Spleen (tissue), 11 donors: Measurements from ENCODE around the gene PPME1. TPM values are rescaled to one million over a fixed set of nuclear protein-coding genes. Genes with fewer than 3 reads are reported as not detected.

ENCODE experiments used
- DNase-seq: peaks from one replicate; pipeline ENCODE4 v3.0.0-alpha.2; 2020
- H3K27ac ChIP-seq, 8 donors: fragments of 200-600 bp; sonication (generic) in 7 of 8; 1 replicate in 4 of 8; 2 replicates in 4 of 8; pipeline versions ENCODE4 v1.5.0 to v1.8.0; 2016 to 2021; ENCODE audit warnings: inconsistent platforms in 4 of 8, mild to moderate bottlenecking in 4 of 8, moderate library complexity in 1 of 8
- H3K27me3 ChIP-seq, 7 donors: fragments of 200-600 bp; sonication (generic) in 6 of 7; replicated peaks in 1 of 7; 1 replicate in 4 of 7; 2 replicates in 3 of 7; pipeline versions ENCODE4 v1.5.0 to v1.8.0; 2016 to 2021; ENCODE audit warnings: inconsistent platforms in 3 of 7, mild to moderate bottlenecking in 1 of 7
- H3K36me3 ChIP-seq, 6 donors: fragments of 200-600 bp; sonication (generic) in 5 of 6; 1 replicate in 4 of 6; 2 replicates in 2 of 6; pipeline versions ENCODE4 v1.5.0 to v1.8.0; 2016 to 2021; ENCODE audit warnings: inconsistent platforms in 2 of 6
- H3K4me1 ChIP-seq, 6 donors: fragments of 200-600 bp; sonication (generic) in 5 of 6; 1 replicate in 3 of 6; 2 replicates in 3 of 6; pipeline versions ENCODE4 v1.5.0 to v1.8.0; 2016 to 2021; ENCODE audit warnings: inconsistent platforms in 3 of 6
- H3K4me3 ChIP-seq, 8 donors: fragments of 200-600 bp; sonication (generic) in 7 of 8; 1 replicate in 4 of 8; 2 replicates in 4 of 8; pipeline versions ENCODE4 v1.5.0 to v1.8.0; 2016 to 2021; ENCODE audit warnings: inconsistent platforms in 4 of 8, mild to moderate bottlenecking in 4 of 8, moderate library complexity in 2 of 8
- H3K9me3 ChIP-seq, 8 donors: fragments of 200-600 bp; sonication (generic) in 7 of 8; 1 replicate in 4 of 8; 2 replicates in 4 of 8; pipeline versions ENCODE4 v1.5.0 to v1.8.0; 2016 to 2021; ENCODE audit warnings: inconsistent platforms in 4 of 8
- POLR2A ChIP-seq, 3 donors: fragments of 450-650 bp; IDR thresholded peaks; one replicate each; pipeline ENCODE4 v1.5.1; 2017; ENCODE audit warnings: antibody characterized with exemption in 3 of 3, mild to moderate bottlenecking in 1 of 3
- POLR2AphosphoS5 ChIP-seq, 3 donors: sonication (generic); formaldehyde crosslinking; IDR thresholded peaks; one replicate each; pipeline ENCODE4 v1.5.1; 2017; ENCODE audit warnings: antibody characterized with exemption in 3 of 3
- WGBS, 5 donors: extraction: QIAGEN DNeasy Blood & Tissue Kit in 3 of 5; methylation state at CpG; one replicate each; pipeline versions ENCODE4 v1.1.5 to v1.1.7; 2013 to 2018; 5-methylcytosine and 5-hydroxymethylcytosine counted together
- intact Hi-C: fragments of 100-400 bp; cut with DNase I; formaldehyde crosslinking; loops from one replicate; pipeline ENCODE4 v1.15.0; 2023; ENCODE audit warnings: low total_unique reads
- polyA plus RNA-seq, 3 donors: library from polyadenylated mRNA; stranded (reverse); fragments of 200-250 nt; gene quantifications; one replicate each; pipeline ENCODE4 v1.2.1, GENCODE V29; 2013
- total RNA-seq, 7 donors: library from RNA; depleted of rRNA in 3 of 7; stranded (reverse); fragments of >200 nt in 3 of 7; fragmentation: NEBNext Ultra II Directional in 4 of 7; extraction: Animal tissue kit (Norgen Biotek cat#: 25700) in 4 of 7; gene quantifications; one replicate each; pipeline versions ENCODE4 v1.1.0 to v1.2.1, GENCODE V29; 2016 to 2021
- TF ChIP-seq, protein P1 (sequence below), 11 experiments: fragments of 200-600 bp in 7 of 11; fragments of 450-650 bp in 4 of 11; sonication (generic) in 4 of 11; IDR thresholded peaks in 8 of 11; conservative IDR thresholded peaks in 3 of 11; 1 replicate in 7 of 11; 2 replicates in 4 of 11; pipeline versions ENCODE4 v1.4.0 to v1.8.0; 2016 to 2021; ENCODE audit warnings: antibody characterized with exemption in 11 of 11, inconsistent platforms in 4 of 11, mild to moderate bottlenecking in 1 of 11
- donor health status: healthy with polysubstance abuse.
- donor health status: DM: no; HTN: no; CAD: no; lungs with moderate emphysema.
- donor health status: DM: no; HTN: no; CAD: no.
- donor health status: Bipolar disorder and iron deficiency.
- donor health status: healthy.
- donor health status: DM: no; HTN: no; CAD: no.
- donor health status: DM: yes; HTN: yes; CAD: no.

Gene PPME1
- total and polyA plus RNA-seq, 10 donors, result 5.9 to 32.0 (median 18.5) TPM

DNA sequence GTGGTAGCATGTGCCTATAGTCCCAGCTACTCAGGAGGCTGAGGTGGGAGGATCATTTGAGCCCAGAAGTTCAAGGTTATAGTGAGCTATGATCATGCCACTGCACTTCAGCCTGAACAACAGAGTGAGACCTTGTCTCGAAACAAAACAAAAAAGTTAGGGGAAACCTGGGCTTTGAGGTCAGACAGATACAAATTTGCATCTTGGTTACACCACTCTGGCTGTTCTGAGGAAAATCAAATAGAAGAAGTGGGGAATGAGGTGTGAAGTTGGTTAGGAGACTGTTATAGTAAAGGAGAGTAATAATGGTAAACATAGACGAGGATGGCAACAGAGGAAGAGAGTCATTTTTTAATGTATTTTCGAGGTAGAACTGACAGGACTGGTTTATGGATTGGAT lies 62.6 kb downstream of the PPME1 start:
- 84 to 90% (median 86%) methylated on average over 3 of the region's 3 CpGs for WGBS, 5 donors
- Histone ChIP-seq H3K4me1 (peaks cover 0 to 12% (median 0%) of the 10 kb centered on the region in 6 donors), H3K27me3 (no peaks in the 10 kb centered on the region), H3K9me3 (no peaks in the 10 kb centered on the region), H3K27ac (no peak overlapping the region), H3K4me3 (no peak overlapping the region), H3K36me3 (peaks cover 4 to 87% (median 34%) of the 10 kb centered on the region in 6 donors)
- DNase-seq, result no peak
- intact Hi-C loops, result no loop called here
- TF ChIP-seq, protein P1, sequence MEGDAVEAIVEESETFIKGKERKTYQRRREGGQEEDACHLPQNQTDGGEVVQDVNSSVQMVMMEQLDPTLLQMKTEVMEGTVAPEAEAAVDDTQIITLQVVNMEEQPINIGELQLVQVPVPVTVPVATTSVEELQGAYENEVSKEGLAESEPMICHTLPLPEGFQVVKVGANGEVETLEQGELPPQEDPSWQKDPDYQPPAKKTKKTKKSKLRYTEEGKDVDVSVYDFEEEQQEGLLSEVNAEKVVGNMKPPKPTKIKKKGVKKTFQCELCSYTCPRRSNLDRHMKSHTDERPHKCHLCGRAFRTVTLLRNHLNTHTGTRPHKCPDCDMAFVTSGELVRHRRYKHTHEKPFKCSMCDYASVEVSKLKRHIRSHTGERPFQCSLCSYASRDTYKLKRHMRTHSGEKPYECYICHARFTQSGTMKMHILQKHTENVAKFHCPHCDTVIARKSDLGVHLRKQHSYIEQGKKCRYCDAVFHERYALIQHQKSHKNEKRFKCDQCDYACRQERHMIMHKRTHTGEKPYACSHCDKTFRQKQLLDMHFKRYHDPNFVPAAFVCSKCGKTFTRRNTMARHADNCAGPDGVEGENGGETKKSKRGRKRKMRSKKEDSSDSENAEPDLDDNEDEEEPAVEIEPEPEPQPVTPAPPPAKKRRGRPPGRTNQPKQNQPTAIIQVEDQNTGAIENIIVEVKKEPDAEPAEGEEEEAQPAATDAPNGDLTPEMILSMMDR (IDR thresholded peaks at IDR 0.05 in 8 of 11, conservative IDR thresholded peaks at IDR 0.05 in 3 of 11), result no peak
- TF ChIP-seq POLR2AphosphoS5 (IDR thresholded peaks at IDR 0.05) (no peak), POLR2A (IDR thresholded peaks at IDR 0.05) (no peak)

DNA sequence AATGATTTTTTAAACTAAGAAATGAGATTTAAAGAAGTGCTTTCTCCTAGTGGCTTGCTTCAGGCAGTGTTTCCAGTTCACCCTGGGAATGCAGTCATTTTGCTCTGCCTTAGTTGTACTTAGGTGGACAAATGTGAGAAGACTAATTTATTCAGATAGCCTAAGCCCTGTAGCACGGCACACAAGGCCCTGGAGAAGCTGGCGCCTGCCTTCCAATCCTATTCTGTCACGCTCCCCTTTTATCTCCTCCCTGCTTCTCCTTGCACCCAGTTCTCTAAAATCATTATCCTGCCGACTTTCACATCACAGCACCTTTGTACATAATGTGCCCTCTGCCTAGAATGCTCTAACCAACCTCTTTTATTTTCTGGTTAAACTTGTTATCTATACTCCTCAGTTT lies 64.0 kb downstream of the PPME1 start:
- H3K9me3 ChIP-seq, result no peaks in the 10 kb centered on the region
- H3K36me3 ChIP-seq, result peaks cover 4 to 98% (median 44%) of the 10 kb centered on the region in 6 donors
- peaks cover 0 to 12% (median 0%) of the 10 kb centered on the region in 6 donors for H3K4me1 ChIP-seq
- no peak overlapping the region for H3K4me3 ChIP-seq
- TF ChIP-seq POLR2AphosphoS5 (IDR thresholded peaks at IDR 0.05) (no peak), POLR2A (IDR thresholded peaks at IDR 0.05) (no peak)
- TF ChIP-seq, protein P1 (IDR thresholded peaks at IDR 0.05 in 8 of 11, conservative IDR thresholded peaks at IDR 0.05 in 3 of 11), result no peak
- 94 to 96% (median 96%) methylated on average over 4 of the region's 4 CpGs for WGBS, 5 donors
- H3K27ac ChIP-seq, result no peak overlapping the region
- intact Hi-C loops, result no loop called here
- no peak for DNase-seq
- H3K27me3 ChIP-seq, result no peaks in the 10 kb centered on the region

- TF ChIP-seq, protein P1 (IDR thresholded peaks at IDR 0.05 in 8 of 11, conservative IDR thresholded peaks at IDR 0.05 in 3 of 11), result no peak
- TF ChIP-seq POLR2AphosphoS5 (IDR thresholded peaks at IDR 0.05), result no peak
- TF ChIP-seq POLR2A (IDR thresholded peaks at IDR 0.05), result no peak
- Histone ChIP-seq H3K4me3 (no peak overlapping the region), H3K4me1 (peaks cover 0 to 2% (median 0%) of the 10 kb centered on the region in 6 donors), H3K36me3 (peaks cover 0 to 98% (median 37%) of the 10 kb centered on the region in 6 donors), H3K9me3 (no peaks in the 10 kb centered on the region), H3K27me3 (no peaks in the 10 kb centered on the region), H3K27ac (no peak overlapping the region)
- no peak for DNase-seq
- WGBS, 5 donors, result 86 to 100% (median 91%) methylated on average over 2 of the region's 2 CpGs
- intact Hi-C loops, result no loop called here
These were observed 66.5 kb downstream of the PPME1 start for GRCh38 chr11:74237541-74237940.

DNA sequence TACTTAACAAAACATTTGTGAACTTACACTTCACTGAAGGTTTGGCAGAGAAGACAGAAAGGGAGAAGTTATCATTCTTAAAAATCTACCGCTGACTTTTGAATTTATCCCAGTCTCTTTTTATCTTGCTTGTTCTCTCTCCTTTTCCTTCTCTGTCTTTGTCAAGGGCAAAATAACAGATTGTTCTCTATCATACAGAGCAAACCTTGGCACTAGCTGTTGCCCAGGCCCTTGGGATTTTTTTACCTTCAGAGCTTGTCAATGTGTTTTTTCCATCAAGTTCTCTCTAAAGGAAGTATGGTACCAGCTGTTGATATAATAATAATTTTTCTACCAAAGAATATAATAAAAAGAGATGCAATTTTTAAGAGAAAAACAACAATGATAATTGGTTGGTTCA lies 67.2 kb downstream of the PPME1 start:
- intact Hi-C loops, result no loop called here
- Histone ChIP-seq H3K27me3 (no peaks in the 10 kb centered on the region), H3K9me3 (no peaks in the 10 kb centered on the region), H3K4me3 (no peak overlapping the region), H3K4me1 (no peaks in the 10 kb centered on the region), H3K27ac (no peak overlapping the region), H3K36me3 (peaks cover 0 to 97% (median 37%) of the 10 kb centered on the region in 6 donors)
- 65 to 84% (median 66%) methylated on average over 1 of the region's 1 CpG for WGBS, 5 donors
- DNase-seq, result no peak
- TF ChIP-seq, protein P1 (IDR thresholded peaks at IDR 0.05 in 8 of 11, conservative IDR thresholded peaks at IDR 0.05 in 3 of 11), result no peak
- TF ChIP-seq POLR2AphosphoS5 (IDR thresholded peaks at IDR 0.05) (no peak), POLR2A (IDR thresholded peaks at IDR 0.05) (no peak)
